COLO829 (cell line): ENCODE results near the gene CHCHD6.

Experiments used
- DNase-seq: peaks from one replicate; pipeline ENCODE4 v3.0.0; 2012; ENCODE audit warnings: low spot score

Gene CHCHD6

DNA sequence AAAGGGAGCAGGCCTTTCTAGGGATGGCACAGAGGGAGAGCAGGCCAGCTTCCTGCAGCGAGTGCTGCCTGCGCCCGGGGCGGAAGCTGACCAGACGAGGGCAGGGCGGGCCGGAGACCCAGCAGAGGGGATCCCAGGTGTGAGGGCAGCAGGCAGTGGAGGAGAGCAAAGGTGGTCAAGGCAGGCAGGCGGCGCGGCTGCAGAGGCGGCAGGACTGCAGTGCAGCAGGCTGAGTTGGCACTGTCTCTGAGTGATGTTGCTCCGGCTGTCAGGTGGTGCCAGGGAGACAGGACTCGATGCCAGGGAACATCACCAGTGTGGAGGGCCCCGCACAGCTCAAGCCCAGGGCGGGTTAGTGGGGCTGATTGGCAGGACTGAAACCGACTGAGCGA lies 256.6 kb downstream of the CHCHD6 start:
- no peak for DNase-seq

DNA sequence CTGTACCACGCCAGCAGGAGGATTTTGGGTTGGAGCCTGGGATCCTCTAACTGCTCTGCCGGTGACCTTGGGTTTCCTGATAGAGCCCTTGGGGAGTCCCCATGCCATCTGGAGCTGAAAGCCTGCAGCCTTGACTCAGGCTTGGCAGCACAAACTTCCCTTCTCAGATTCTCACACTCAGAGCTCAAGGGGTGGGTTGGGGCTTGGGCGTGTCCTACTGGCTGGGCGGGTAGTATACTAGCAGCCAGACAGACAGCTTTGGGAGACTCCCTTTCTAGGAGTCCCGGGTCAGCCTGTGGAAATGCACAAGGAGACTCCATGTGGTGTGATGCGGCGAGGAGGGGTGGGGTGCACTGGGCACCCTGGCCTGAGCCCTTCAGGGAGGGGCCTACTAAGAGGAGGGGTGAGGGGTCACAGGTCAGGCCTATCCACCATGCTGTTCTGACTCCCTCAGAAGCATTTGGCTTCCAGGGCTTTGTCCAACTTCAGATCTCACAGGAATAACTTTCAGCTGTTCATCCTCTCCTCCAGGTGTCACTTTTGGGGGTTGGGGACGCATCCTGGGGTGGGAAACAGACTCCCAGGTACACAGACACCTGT lies 257.3 kb downstream of the CHCHD6 start:
- DNase-seq = peak; percentile 37

DNA sequence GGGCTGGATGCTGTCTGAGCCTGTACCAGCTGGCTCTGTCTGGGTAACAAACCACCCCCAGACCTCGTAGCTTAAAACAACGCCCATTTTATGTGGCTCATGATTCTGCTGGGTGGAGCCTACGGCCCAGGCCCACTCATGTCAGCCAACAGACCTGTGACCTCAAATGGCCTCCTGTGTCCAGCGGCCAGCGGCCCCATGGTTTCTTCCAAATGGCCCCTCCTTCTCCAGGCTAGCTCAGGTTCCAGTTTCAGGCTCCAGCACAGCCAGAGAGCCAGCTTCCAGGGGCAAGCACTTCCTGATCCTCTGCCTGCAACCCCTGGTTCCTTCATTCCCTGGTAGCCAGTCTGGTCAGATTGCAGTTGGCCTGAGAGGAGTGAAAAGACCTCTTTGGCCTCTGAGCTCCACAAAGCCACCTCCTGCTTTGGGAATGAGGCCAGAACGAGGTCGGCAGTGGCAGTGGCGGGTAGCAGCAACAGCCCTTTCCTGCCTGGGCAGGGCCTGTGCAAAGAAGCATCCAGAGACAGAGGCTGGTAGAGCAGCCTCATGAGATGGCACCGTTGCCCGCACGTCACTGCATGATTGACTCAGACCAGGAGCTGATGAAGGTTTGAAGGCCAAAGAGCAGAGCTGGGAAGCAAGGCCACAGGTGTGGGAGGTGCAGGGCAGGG lies 257.9 kb downstream of the CHCHD6 start:
- no peak for DNase-seq

- DNase-seq = no peak
Measured at GRCh38 chr3:126962756-126963155, 258.7 kb downstream of the CHCHD6 start.

DNA sequence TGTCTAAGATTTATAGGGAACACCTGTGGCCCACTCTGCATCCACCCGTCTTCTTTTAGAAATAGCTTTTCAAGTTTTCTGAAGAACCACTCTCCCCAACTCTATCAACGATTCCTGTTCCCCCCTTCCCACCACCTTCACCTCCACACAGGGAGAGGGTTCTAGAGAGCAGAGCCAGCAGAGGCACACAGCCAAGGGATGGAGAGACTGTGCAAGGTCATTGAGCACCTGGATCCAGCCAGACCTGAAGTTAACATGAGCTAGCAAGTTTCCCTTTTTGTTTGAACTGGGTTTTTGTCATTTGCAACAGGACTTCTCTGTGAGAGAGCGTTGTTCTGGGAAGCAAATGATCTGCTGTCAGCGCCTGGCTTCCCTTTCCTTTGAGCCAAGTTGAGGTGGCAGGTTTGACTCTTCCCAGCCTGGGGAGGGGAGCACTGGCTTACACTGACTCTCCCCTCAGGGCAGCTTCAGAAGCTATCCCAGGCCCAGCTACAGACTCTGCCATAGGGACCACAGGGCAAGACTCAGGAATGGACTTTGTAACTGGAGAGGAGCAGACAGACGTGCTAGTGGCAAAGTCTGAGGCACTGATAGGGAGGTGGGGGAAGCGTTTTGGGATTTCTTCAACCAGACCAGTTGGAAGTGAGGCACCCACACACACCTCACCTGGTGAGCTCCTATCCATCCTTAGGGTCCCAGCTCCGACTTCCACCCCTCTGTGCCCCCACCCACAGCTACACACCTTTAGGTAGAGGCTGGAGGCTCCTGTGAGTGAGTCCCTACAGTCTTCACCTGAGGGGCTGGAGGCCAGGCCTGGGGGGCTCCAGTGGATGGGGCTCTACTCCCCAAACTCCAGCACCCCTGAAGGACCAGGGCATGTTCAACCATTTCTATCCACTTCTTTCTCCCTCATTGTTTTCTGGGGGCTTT lies 259.5 kb downstream of the CHCHD6 start:
- DNase-seq = no peak

DNA sequence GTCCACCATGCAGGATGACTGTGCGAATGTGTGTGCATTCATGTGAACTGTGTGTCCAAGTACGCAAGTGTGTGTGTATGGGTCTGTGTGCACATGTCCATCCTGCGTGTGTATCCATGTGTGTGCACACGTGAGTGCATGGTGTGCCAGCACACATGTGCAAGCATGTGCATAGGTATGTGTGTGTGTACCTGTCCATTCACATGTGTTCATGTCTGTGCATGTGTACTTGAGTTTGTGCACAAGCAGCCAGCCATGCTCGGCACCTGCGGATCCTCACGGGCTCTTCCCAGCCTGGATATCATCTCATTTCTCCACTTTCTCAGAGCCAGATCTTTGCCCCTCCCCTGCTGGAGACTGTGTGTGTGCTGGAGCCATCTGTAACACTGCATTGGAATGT lies 260.2 kb downstream of the CHCHD6 start:
- no peak for DNase-seq

DNA sequence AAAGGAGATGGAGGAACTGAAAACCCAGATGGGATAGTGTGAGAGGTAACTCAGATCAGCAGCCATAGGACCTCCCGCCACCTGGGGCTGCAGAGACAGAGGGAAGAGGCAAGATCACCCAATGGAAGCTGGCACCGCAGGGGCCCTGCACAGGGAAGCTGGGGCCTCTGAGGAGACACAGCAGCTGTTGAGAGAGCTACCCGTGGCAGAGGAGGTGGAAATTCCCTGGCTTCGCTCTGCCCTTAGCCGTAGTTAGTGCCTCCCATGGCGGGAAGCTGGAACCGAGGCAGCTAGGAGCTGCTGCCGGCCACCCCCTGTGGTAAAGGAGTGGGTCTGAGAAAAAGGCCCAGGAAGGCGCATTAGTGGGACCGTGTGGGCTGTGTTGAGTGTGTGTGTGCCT lies 260.9 kb downstream of the CHCHD6 start:
- no peak for DNase-seq

DNA sequence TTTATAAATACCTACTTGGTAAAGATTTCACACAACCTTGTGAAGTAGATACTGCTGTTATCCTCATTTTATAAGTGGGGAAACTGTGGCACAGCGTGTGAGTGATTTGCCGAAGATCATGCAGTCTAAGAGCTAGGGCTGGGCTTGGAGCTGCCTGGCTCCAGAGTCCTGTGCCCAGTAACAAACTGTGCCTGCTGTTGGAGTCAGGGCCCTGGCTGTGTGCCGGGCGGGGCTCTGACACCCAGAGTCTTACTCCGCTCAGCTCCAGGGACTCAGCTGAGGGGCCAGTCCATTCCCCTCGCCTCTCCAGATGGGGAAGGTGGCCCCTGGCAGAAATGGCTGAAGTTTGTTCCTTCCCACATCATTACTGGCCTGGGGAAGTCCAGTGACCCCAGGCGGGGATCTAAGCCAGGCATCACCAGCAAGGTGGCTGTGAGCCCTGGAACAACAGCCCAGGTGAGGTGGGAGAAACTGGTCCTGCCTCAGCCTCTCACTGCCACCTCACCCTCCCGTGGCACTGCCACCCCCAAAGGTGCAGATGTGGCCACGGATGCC lies 261.6 kb downstream of the CHCHD6 start:
- DNase-seq = no peak

DNA sequence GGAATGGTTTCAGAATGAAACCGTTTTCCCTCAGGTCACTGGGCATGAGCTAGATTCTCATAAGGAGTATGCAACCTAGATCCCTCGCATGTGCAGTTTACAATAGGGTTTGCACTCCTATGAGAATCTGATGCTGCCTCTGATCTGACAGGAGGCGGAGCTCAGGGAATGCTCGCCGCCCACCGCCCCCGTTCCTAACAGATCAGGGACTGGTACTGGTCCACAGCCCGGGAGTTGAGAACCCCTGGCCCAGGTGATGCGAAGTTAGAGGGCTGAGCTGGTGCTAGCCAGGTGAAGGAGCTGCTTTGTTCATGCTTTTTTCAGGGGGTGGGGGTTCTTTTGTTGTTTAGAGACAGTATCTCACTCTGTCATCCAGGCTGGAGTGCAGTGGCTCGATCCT lies 263.3 kb downstream of the CHCHD6 start:
- no peak for DNase-seq

- DNase-seq = no peak
Measured at GRCh38 chr3:126968391-126969390, 264.7 kb downstream of the CHCHD6 start.

DNA sequence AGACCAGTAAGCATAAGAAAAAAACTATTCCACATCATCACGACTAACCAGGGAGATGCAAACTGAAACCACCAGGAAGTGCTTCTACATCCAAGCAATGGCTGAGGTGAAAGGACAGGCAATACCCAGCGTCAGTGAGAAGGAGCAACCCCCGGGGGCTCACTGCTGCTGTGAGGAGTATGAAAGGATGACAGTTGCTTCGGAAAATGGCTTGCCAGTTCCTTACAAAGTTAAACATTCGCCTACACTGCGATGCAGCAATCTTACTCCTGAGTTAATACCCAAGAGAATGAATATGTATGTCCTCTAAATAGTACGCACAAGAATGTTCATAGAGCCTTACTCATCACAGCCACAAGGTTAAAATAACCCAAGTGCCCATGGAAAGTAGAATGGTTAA lies 265.5 kb downstream of the CHCHD6 start:
- no peak for DNase-seq

- no peak for DNase-seq
Measured at GRCh38 chr3:126970101-126970500, 266.1 kb downstream of the CHCHD6 start.

- no peak for DNase-seq
Measured at GRCh38 chr3:126970921-126971320, 266.9 kb downstream of the CHCHD6 start.

GRCh38 chr3:126971891-126972351 lies 267.9 kb downstream of the CHCHD6 start:
- peak; percentile 56 for DNase-seq

DNA sequence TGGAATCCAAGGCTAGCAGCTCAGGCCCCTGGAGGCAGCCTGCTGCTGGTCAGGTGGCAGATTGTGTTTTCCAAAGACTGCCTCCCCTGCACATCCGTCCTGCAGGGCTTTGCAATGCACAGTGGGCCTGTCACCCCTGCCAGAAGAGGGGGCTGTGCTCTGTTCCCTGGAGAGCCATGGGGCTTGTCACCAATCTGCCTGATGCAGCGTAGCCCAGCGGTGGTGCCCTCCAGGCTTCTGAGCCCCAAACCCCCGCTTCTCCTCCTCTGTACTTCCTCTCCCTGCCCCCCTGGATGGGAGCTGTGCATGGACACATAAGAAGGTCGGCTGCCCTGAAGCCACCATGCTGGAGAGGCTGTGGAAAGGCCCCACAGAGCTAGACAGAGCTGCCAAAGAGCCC lies 268.8 kb downstream of the CHCHD6 start:
- no peak for DNase-seq

GRCh38 chr3:126973814-126974213 lies 269.8 kb downstream of the CHCHD6 start:
- no peak for DNase-seq

DNA sequence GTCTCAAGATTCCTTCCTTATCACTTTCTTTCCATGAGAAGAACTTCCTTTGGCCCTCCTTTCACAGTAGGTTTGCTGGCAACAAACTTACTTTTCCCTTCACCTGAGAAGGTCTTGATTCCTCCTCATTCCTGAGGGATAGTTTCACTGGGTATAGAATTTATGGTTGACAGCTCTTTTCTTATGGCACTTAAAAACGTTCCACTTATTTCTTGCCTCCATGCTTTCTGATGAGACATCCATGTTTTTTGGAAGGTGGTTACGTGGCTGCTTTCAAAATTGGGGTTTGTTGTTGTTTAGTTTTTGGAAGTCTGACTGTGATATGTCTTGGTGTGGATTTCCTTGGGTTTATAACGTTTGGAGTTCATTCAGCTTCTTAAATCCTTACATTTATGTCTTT lies 270.7 kb downstream of the CHCHD6 start:
- no peak for DNase-seq

GRCh38 chr3:126976906-126977305 lies 272.9 kb downstream of the CHCHD6 start:
- no peak for DNase-seq

DNA sequence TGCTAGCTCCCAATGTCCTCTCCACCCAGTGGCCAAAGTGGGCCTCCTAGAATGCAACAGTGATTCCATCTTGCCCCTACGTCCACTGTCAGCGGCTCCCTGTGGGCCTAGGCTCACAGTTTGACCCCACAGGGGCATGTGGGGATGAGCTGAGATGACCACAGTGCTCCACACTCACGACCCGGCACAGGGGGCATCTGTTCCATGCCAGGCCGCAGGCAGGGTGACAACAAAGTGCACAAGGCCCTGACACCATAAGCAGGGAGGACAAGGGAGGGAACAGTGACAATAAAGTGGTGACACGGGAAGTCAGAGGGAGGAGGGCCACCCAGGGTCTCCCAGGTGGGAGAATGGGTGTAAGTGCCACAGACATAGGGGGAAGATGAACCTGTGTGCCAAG lies 273.8 kb downstream of the CHCHD6 start:
- DNase-seq = no peak

DNA sequence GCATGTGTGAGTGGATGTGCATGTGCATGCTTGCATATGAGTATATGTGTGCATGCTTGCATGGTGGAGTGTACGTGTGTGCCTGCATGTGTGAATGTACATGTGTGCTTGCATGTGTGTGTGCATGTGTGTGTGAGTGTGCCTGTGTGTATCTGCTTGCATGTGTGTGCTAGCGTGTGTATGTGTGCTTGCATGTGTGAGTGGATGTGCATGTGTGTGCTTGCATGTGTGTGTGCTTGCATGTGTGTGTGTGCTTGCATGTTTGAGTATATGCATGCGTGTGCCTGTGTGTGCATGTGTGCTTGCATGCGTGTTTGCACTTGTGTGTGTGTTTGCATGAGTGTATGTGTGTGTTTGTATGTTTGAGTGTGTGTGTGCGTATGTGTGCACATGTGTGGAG lies 274.3 kb downstream of the CHCHD6 start:
- DNase-seq = no peak

- DNase-seq = no peak
Measured at GRCh38 chr3:126979046-126979628, 275.1 kb downstream of the CHCHD6 start.
